Neural progenitor cell (in vitro differentiated cells): ENCODE results near the gene WFDC2. TPM values are rescaled to one million over a fixed set of nuclear protein-coding genes. Genes with fewer than 3 reads are reported as not detected.

Source experiments
- DNase-seq: peaks from one replicate; pipeline ENCODE4 v3.0.0-alpha.2; 2016; ENCODE audit warnings: low spot score
- H2AFZ ChIP-seq: fragments of 200-600 bp; sonication (generic); replicated peaks from 2 replicates; pipeline ENCODE4 v1.6.1; 2016; ENCODE audit warnings: antibody characterized with exemption
- H3F3A ChIP-seq: fragments of 200-600 bp; sonication (generic); 2 replicates; pipeline ENCODE4 v1.6.1; 2016; ENCODE audit warnings: antibody characterized with exemption, low read depth
- H3K27ac ChIP-seq: fragments of 200-600 bp; sonication (generic); 2 replicates; pipeline ENCODE4 v1.5.1; 2016; ENCODE audit warnings: mild to moderate bottlenecking
- H3K27me3 ChIP-seq: fragments of 200-600 bp; sonication (generic); 2 replicates; pipeline ENCODE4 v1.6.1; 2016; ENCODE audit warnings: mild to moderate bottlenecking, moderate library complexity
- H3K36me3 ChIP-seq: fragments of 200-600 bp; sonication (generic); 2 replicates; pipeline ENCODE4 v1.5.1; 2016
- H3K4me1 ChIP-seq: fragments of 200-600 bp; sonication (generic); 2 replicates; pipeline ENCODE4 v1.6.1; 2016; ENCODE audit warnings: mixed run types
- H3K4me2 ChIP-seq: fragments of 200-600 bp; sonication (generic); 2 replicates; pipeline ENCODE4 v1.6.1; 2016
- H3K4me3 ChIP-seq: fragments of 200-600 bp; sonication (generic); 2 replicates; pipeline ENCODE4 v1.5.1; 2016
- H3K79me2 ChIP-seq: fragments of 200-600 bp; sonication (generic); 2 replicates; pipeline ENCODE4 v1.6.1; 2016; ENCODE audit warnings: low read depth
- H3K9ac ChIP-seq: fragments of 200-600 bp; sonication (generic); 2 replicates; pipeline ENCODE4 v1.6.1; 2016
- H3K9me3 ChIP-seq: fragments of 200-600 bp; sonication (generic); 2 replicates; pipeline ENCODE4 v1.5.1; 2016; ENCODE audit warnings: low read depth
- H4K20me1 ChIP-seq: fragments of 200-600 bp; sonication (generic); 2 replicates; pipeline ENCODE4 v1.6.1; 2016; ENCODE audit warnings: low read depth
- H3K27ac Mint-ChIP-seq: 3 replicates; pipeline ENCODE4 v1.8.0; 2021; ENCODE audit warnings: mixed read lengths
- H3K27me3 Mint-ChIP-seq: 2 replicates; pipeline ENCODE4 v1.8.0; 2022; ENCODE audit warnings: low read depth, mild to moderate bottlenecking, inconsistent platforms, moderate library complexity, mixed read lengths; ENCODE audit not compliant: insufficient read depth
- H3K36me3 Mint-ChIP-seq: 3 replicates; pipeline ENCODE4 v1.8.0; 2021; ENCODE audit warnings: mixed read lengths
- H3K4me1 Mint-ChIP-seq: 3 replicates; pipeline ENCODE4 v1.8.0; 2021; ENCODE audit warnings: mixed read lengths
- H3K4me3 Mint-ChIP-seq: 3 replicates; pipeline ENCODE4 v1.8.0; 2021; ENCODE audit warnings: mild to moderate bottlenecking, moderate library complexity, mixed read lengths
- H3K9me3 Mint-ChIP-seq: 3 replicates; pipeline ENCODE4 v1.8.0; 2020; ENCODE audit warnings: mixed read lengths
- EZH2 ChIP-seq: fragments of 200-600 bp; sonication (generic); IDR thresholded peaks from 2 replicates; pipeline ENCODE4 v1.6.1; 2017; ENCODE audit warnings: antibody characterized with exemption, mild to moderate bottlenecking, moderate library complexity
- EZH2phosphoT487 ChIP-seq: fragments of 200-600 bp; sonication (generic); IDR thresholded peaks from 2 replicates; pipeline ENCODE4 v1.6.1; 2017; ENCODE audit warnings: antibody characterized with exemption
- total RNA-seq: library from RNA; depleted of rRNA; stranded (reverse); fragments of >200 nt; gene quantifications from 2 replicates; pipeline ENCODE4 v1.2.3, GENCODE V29; 2015; ENCODE audit warnings: low replicate concordance
- TF ChIP-seq, protein P1 (sequence below): fragments of 200-600 bp; sonication (generic); IDR thresholded peaks from 2 replicates; pipeline ENCODE4 v1.5.1; 2017; ENCODE audit warnings: antibody characterized with exemption, mild to moderate bottlenecking

The WFDC2 gene
- total RNA-seq, 1 donor from 2014 or later: 2.7 TPM

DNA sequence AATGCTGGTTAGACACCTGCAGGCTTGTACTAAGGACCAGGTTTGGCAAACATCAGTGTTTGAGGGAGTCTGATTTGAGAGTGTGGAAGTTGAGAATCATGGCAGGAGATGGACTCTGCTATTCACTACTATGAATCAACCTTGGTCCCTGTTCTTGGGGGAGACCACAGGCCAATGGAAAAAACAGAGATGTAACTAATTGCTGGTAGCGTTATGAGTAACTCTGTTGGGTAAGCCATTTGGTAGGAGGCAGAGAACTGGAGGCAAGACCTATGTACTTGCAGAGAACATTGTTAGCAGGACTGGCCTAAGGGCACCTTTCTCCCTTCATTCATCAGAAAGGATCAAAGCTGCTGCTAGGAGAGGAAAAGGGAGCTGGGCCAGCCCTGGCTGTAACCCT is 8.3 kb upstream of the WFDC2 start:
- H3K27me3 ChIP-seq: peaks cover 25% of the 10 kb centered on the region
- no peak overlapping the region for H3K4me2 ChIP-seq
- no peak for TF ChIP-seq EZH2
- H3K27ac ChIP-seq: no peak overlapping the region
- Mint-ChIP-seq H3K4me3 (no peak overlapping the region), H3K27ac (no peak overlapping the region), H3K4me1 (no peaks in the 10 kb centered on the region), H3K9me3 (no peaks in the 10 kb centered on the region), H3K27me3 (peaks cover 2% of the 10 kb centered on the region), H3K36me3 (no peaks in the 10 kb centered on the region)
- H3F3A ChIP-seq: no peaks in the 10 kb centered on the region
- no peaks in the 10 kb centered on the region for H3K79me2 ChIP-seq
- H3K4me1 ChIP-seq: no peaks in the 10 kb centered on the region
- H2AFZ ChIP-seq: no peak overlapping the region
- DNase-seq: no peak
- no peaks in the 10 kb centered on the region for H4K20me1 ChIP-seq
- H3K9ac ChIP-seq: no peak overlapping the region
- H3K36me3 ChIP-seq: no peaks in the 10 kb centered on the region
- no peak overlapping the region for H3K4me3 ChIP-seq
- H3K9me3 ChIP-seq: no peaks in the 10 kb centered on the region

DNA sequence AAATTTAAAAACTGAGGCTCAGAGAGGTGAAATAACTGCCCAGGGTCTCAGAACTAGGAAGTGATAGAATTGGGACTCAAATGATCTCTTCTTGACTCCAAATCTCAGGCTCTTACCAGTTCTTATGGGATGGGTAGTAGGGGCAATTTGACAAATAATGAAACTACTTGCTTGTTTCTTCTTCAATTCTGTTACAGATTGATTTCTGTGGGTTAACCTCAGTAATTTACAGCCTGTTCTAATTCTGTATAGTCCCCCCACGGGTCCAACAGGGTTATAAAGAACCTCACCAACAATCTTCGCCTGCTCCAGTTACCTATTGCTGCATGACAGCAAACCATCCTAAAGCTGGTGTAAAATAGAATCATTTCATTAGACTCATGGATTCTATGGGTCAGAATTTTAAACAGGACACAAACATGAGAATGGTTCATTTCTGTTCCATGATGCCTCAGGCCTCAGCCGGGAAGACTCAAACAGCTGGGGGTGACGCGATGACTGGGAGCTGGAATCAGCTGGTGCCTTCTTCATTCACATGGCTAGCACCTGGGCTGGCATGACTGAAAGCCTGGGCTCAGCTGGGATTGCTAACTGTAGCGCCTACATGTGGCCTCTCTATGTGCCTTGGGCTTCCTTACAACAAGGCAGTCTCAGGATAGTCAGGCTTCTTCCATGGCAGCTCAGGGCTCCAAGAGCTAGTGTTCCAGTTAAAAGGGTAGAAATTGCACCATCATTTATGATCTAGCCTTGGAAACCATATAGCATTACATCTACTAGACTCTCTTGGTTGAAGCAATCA is 6.6 kb upstream of the WFDC2 start:
- no peaks in the 10 kb centered on the region for H3K36me3 Mint-ChIP-seq
- Histone ChIP-seq H3K36me3 (no peaks in the 10 kb centered on the region), H3K4me1 (no peaks in the 10 kb centered on the region), H4K20me1 (no peaks in the 10 kb centered on the region), H3K27me3 (peaks cover 29% of the 10 kb centered on the region), H3F3A (no peaks in the 10 kb centered on the region), H3K79me2 (no peaks in the 10 kb centered on the region), H3K9me3 (no peaks in the 10 kb centered on the region), H3K9ac (no peak overlapping the region), H3K27ac (no peak overlapping the region), H3K4me3 (no peak overlapping the region), H2AFZ (no peak overlapping the region), H3K4me2 (no peak overlapping the region)
- no peak overlapping the region for H3K4me3 Mint-ChIP-seq
- H3K27ac Mint-ChIP-seq: no peak overlapping the region
- no peaks in the 10 kb centered on the region for H3K9me3 Mint-ChIP-seq
- no peaks in the 10 kb centered on the region for H3K4me1 Mint-ChIP-seq
- peaks cover 5% of the 10 kb centered on the region for H3K27me3 Mint-ChIP-seq
- DNase-seq: no peak
- TF ChIP-seq EZH2phosphoT487 (no peak), EZH2 (no peak)
- TF ChIP-seq, protein P1, sequence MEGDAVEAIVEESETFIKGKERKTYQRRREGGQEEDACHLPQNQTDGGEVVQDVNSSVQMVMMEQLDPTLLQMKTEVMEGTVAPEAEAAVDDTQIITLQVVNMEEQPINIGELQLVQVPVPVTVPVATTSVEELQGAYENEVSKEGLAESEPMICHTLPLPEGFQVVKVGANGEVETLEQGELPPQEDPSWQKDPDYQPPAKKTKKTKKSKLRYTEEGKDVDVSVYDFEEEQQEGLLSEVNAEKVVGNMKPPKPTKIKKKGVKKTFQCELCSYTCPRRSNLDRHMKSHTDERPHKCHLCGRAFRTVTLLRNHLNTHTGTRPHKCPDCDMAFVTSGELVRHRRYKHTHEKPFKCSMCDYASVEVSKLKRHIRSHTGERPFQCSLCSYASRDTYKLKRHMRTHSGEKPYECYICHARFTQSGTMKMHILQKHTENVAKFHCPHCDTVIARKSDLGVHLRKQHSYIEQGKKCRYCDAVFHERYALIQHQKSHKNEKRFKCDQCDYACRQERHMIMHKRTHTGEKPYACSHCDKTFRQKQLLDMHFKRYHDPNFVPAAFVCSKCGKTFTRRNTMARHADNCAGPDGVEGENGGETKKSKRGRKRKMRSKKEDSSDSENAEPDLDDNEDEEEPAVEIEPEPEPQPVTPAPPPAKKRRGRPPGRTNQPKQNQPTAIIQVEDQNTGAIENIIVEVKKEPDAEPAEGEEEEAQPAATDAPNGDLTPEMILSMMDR: no peak

DNA sequence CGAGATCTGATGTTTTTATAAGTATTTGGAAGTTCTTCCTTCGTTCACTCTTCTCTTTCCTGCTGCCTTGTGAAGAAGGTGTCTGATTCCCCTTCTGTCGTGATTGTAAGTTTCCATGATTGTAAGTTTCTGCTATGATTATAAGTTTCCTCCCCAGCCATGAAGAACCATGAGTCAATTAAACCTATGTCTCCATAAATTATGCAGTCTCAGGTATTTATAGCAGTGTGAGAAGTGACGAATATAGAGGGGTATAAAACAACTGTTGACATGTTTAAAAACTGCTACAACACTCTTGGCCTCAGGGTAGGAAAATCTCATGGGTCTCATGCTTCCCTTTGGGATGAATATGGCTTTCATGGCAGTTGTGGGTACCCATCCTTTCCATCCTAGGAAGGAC is 5.8 kb upstream of the WFDC2 start:
- Mint-ChIP-seq H3K9me3 (no peaks in the 10 kb centered on the region), H3K27ac (no peak overlapping the region), H3K4me3 (no peak overlapping the region), H3K4me1 (peaks cover 6% of the 10 kb centered on the region), H3K27me3 (peaks cover 9% of the 10 kb centered on the region), H3K36me3 (no peaks in the 10 kb centered on the region)
- Histone ChIP-seq H3K27me3 (peaks cover 35% of the 10 kb centered on the region), H4K20me1 (no peaks in the 10 kb centered on the region), H3F3A (no peaks in the 10 kb centered on the region), H3K9me3 (no peaks in the 10 kb centered on the region), H2AFZ (no peak overlapping the region), H3K4me1 (no peaks in the 10 kb centered on the region), H3K79me2 (no peaks in the 10 kb centered on the region), H3K27ac (no peak overlapping the region), H3K36me3 (no peaks in the 10 kb centered on the region), H3K4me3 (no peak overlapping the region), H3K4me2 (no peak overlapping the region), H3K9ac (no peak overlapping the region)
- no peak for TF ChIP-seq EZH2
- TF ChIP-seq EZH2phosphoT487: no peak
- TF ChIP-seq, protein P1: no peak
- DNase-seq: no peak
